Stimulated activated CD4-positive, alpha-beta T cell treated with anti-CD3 and anti-CD28 coated beads, Interleukin-2, amount 100 ng/mL, for 48 hours (primary cell): Measurements from ENCODE around the gene CACNA1D.

Source experiments
- DNase-seq, 2 donors: peaks; one replicate each; pipeline ENCODE4 v3.0.0-alpha.2; 2020

CACNA1D gene

GRCh38 chr3:53724566-53724965 lies 230.2 kb downstream of the CACNA1D start:
- no peak for DNase-seq

- no peak for DNase-seq
Observed at GRCh38 chr3:53725387-53725995, 231.1 kb downstream of the CACNA1D start.

GRCh38 chr3:53726643-53727042 lies 232.2 kb downstream of the CACNA1D start:
- DNase-seq, result no peak

- no peak for DNase-seq
Observed at GRCh38 chr3:53728606-53729005, 234.2 kb downstream of the CACNA1D start.

- no peak for DNase-seq
Observed at GRCh38 chr3:53729159-53729558, 234.7 kb downstream of the CACNA1D start.

GRCh38 chr3:53729618-53730017 lies 235.2 kb downstream of the CACNA1D start:
- DNase-seq, result no peak

- no peak for DNase-seq
Observed at GRCh38 chr3:53730576-53730975, 236.2 kb downstream of the CACNA1D start.

GRCh38 chr3:53731934-53732624 lies 237.7 kb downstream of the CACNA1D start:
- DNase-seq, result no peak

- no peak for DNase-seq
Observed at GRCh38 chr3:53733446-53733845, 239.0 kb downstream of the CACNA1D start.

GRCh38 chr3:53739966-53740365 lies 245.6 kb downstream of the CACNA1D start:
- DNase-seq, result no peak

GRCh38 chr3:53740956-53741355 lies 246.5 kb downstream of the CACNA1D start:
- DNase-seq, result no peak

GRCh38 chr3:53744351-53744750 lies 249.9 kb downstream of the CACNA1D start:
- DNase-seq, result no peak

- no peak for DNase-seq
Observed at GRCh38 chr3:53747559-53747958, 253.1 kb downstream of the CACNA1D start.

- DNase-seq, result no peak
Observed at GRCh38 chr3:53748512-53749271, 254.3 kb downstream of the CACNA1D start.

- no peak for DNase-seq
Observed at GRCh38 chr3:53749448-53749847, 255.0 kb downstream of the CACNA1D start.

GRCh38 chr3:53750253-53751210 lies 256.1 kb downstream of the CACNA1D start:
- no peak for DNase-seq

GRCh38 chr3:53753518-53754183 lies 259.2 kb downstream of the CACNA1D start:
- no peak for DNase-seq

GRCh38 chr3:53754325-53754724 lies 259.9 kb downstream of the CACNA1D start:
- no peak for DNase-seq

- DNase-seq, result no peak
Observed at GRCh38 chr3:53758846-53759245, 264.4 kb downstream of the CACNA1D start.

GRCh38 chr3:53763353-53763752 lies 268.9 kb downstream of the CACNA1D start:
- no peak for DNase-seq

- DNase-seq, result no peak
Observed at GRCh38 chr3:53764026-53764775, 269.8 kb downstream of the CACNA1D start.

GRCh38 chr3:53765753-53766152 lies 271.3 kb downstream of the CACNA1D start:
- no peak for DNase-seq
